ENCODE data around the gene GHRHR. TPM values are rescaled to one million over a fixed set of nuclear protein-coding genes. Genes with fewer than 3 reads are reported as not detected.
A peak's percentile ranks its signal among the peaks of the same experiment; 100 is the strongest.

GHRHR gene
- total RNA-seq, 1 donor from 2014 or later = not detected

GRCh38 chr7:30980751-30981150 lies 17.0 kb downstream of the GHRHR start:
- Mint-ChIP-seq H3K4me3 (ENCODE audit: unreplicated experiment) (no peak overlapping the region), H3K27me3 (ENCODE audit: unreplicated experiment) (peaks cover 8% of the 10 kb centered on the region), H3K9me3 (ENCODE audit: unreplicated experiment) (peaks cover 7% of the 10 kb centered on the region), H3K36me3 (ENCODE audit: unreplicated experiment) (no peaks in the 10 kb centered on the region), H3K4me1 (ENCODE audit: low read depth, unreplicated experiment) (peaks cover 13% of the 10 kb centered on the region), H3K27ac (ENCODE audit: unreplicated experiment) (no peak overlapping the region)
- DNase-seq = no peak
- TF ChIP-seq CTCF (IDR thresholded peaks at IDR 0.05; ENCODE audit: partially characterized antibody, unreplicated experiment) = no peak

- TF ChIP-seq CTCF (IDR thresholded peaks at IDR 0.05; ENCODE audit: partially characterized antibody, unreplicated experiment) = peak; percentile 97
- DNase-seq = peak; percentile 96
- Mint-ChIP-seq H3K4me1 (ENCODE audit: low read depth, unreplicated experiment) (peaks cover 26% of the 10 kb centered on the region), H3K36me3 (ENCODE audit: unreplicated experiment) (no peaks in the 10 kb centered on the region), H3K4me3 (ENCODE audit: unreplicated experiment) (no peak overlapping the region), H3K9me3 (ENCODE audit: unreplicated experiment) (peaks cover 12% of the 10 kb centered on the region), H3K27me3 (ENCODE audit: unreplicated experiment) (peaks cover 20% of the 10 kb centered on the region), H3K27ac (ENCODE audit: unreplicated experiment) (no peak overlapping the region)
Observed at GRCh38 chr7:30983042-30983913, 19.5 kb downstream of the GHRHR start.

GRCh38 chr7:30983914-30984247 lies 20.1 kb downstream of the GHRHR start:
- H3K27ac Mint-ChIP-seq (ENCODE audit: unreplicated experiment) = no peak overlapping the region
- peak; percentile 46 for TF ChIP-seq CTCF (IDR thresholded peaks at IDR 0.05; ENCODE audit: partially characterized antibody, unreplicated experiment)
- peaks cover 24% of the 10 kb centered on the region for H3K27me3 Mint-ChIP-seq (ENCODE audit: unreplicated experiment)
- no peaks in the 10 kb centered on the region for H3K36me3 Mint-ChIP-seq (ENCODE audit: unreplicated experiment)
- H3K4me1 Mint-ChIP-seq (ENCODE audit: low read depth, unreplicated experiment) = peaks cover 31% of the 10 kb centered on the region
- H3K4me3 Mint-ChIP-seq (ENCODE audit: unreplicated experiment) = no peak overlapping the region
- peaks cover 13% of the 10 kb centered on the region for H3K9me3 Mint-ChIP-seq (ENCODE audit: unreplicated experiment)
- DNase-seq = no peak

GRCh38 chr7:30984359-30985107 lies 20.8 kb downstream of the GHRHR start:
- no peaks in the 10 kb centered on the region for H3K36me3 Mint-ChIP-seq (ENCODE audit: unreplicated experiment)
- H3K27me3 Mint-ChIP-seq (ENCODE audit: unreplicated experiment) = peaks cover 29% of the 10 kb centered on the region
- DNase-seq = no peak
- H3K27ac Mint-ChIP-seq (ENCODE audit: unreplicated experiment) = no peak overlapping the region
- peaks cover 31% of the 10 kb centered on the region for H3K4me1 Mint-ChIP-seq (ENCODE audit: low read depth, unreplicated experiment)
- H3K9me3 Mint-ChIP-seq (ENCODE audit: unreplicated experiment) = peaks cover 13% of the 10 kb centered on the region
- no peak overlapping the region for H3K4me3 Mint-ChIP-seq (ENCODE audit: unreplicated experiment)
- no peak for TF ChIP-seq CTCF (IDR thresholded peaks at IDR 0.05; ENCODE audit: partially characterized antibody, unreplicated experiment)

- no peak overlapping the region for H3K4me3 Mint-ChIP-seq (ENCODE audit: unreplicated experiment)
- no peak overlapping the region for H3K27ac Mint-ChIP-seq (ENCODE audit: unreplicated experiment)
- H3K9me3 Mint-ChIP-seq (ENCODE audit: unreplicated experiment) = peaks cover 12% of the 10 kb centered on the region
- no peak for DNase-seq
- H3K36me3 Mint-ChIP-seq (ENCODE audit: unreplicated experiment) = peaks cover 5% of the 10 kb centered on the region
- peaks cover 39% of the 10 kb centered on the region for H3K4me1 Mint-ChIP-seq (ENCODE audit: low read depth, unreplicated experiment)
- TF ChIP-seq CTCF (IDR thresholded peaks at IDR 0.05; ENCODE audit: partially characterized antibody, unreplicated experiment) = no peak
- H3K27me3 Mint-ChIP-seq (ENCODE audit: unreplicated experiment) = peaks cover 29% of the 10 kb centered on the region
Observed at GRCh38 chr7:30985756-30986155, 22.0 kb downstream of the GHRHR start.

Data from glutamatergic neuron (in vitro differentiated cells).